Pancreas (tissue), 10 donors: Measurements from ENCODE around the gene KLB. TPM values are rescaled to one million over a fixed set of nuclear protein-coding genes. Genes with fewer than 3 reads are reported as not detected.
"Not testable (repeated sequence)": the region's sequence is repeated elsewhere in the genome, so short reads cannot be mapped to it uniquely, and the experiment has no call there.

Source experiments
- ATAC-seq, 4 donors: fragments of 200-7000 bp; cut with Tn5 transposase; one replicate each; pipeline versions ENCODE4 v1.8.0 to v1.9.1; 2020; ENCODE audit warnings: mild to moderate bottlenecking in 4 of 4, moderate library complexity in 4 of 4
- DNase-seq, 6 donors: peaks; one replicate each; pipeline ENCODE4 v3.0.0-alpha.2; 2020
- FAIRE-seq: peaks from 2 replicates; lab custom pipeline; 2012; peaks lifted over from hg19 to GRCh38; lab: Jason Lieb, UNC
- H3K27ac ChIP-seq, 4 donors: fragments of 200-600 bp; sonication (generic); 1 replicate in 3 of 4; 2 replicates in 1 of 4; pipeline versions ENCODE4 v1.5.0 to v1.8.0; 2020
- H3K27me3 ChIP-seq, 4 donors: fragments of 200-600 bp; one replicate each; pipeline ENCODE4 v1.8.0; 2021
- H3K36me3 ChIP-seq, 3 donors: fragments of 200-600 bp; sonication (generic) in 1 of 3; one replicate each; pipeline versions ENCODE4 v1.5.0 to v1.8.0; 2020 to 2021
- H3K4me1 ChIP-seq, 3 donors: fragments of 200-600 bp; one replicate each; pipeline ENCODE4 v1.8.0; 2021
- H3K4me3 ChIP-seq, 4 donors: fragments of 200-600 bp; sonication (generic) in 2 of 4; one replicate each; pipeline versions ENCODE4 v1.5.0 to v1.8.0; 2020 to 2021
- H3K9me3 ChIP-seq, 4 donors: fragments of 200-600 bp; one replicate each; pipeline ENCODE4 v1.8.0; 2021
- CTCF ChIP-seq, 4 donors: fragments of 200-600 bp; sonication (generic) in 3 of 4; IDR thresholded peaks; one replicate each; pipeline versions ENCODE4 v1.5.0 to v1.8.0; 2021; ENCODE audit warnings: antibody characterized with exemption in 4 of 4
- WGBS, 2 donors: extraction: QIAGEN DNeasy Blood & Tissue Kit; methylation state at CpG; one replicate each; pipeline ENCODE4 v1.1.7; 2013; 5-methylcytosine and 5-hydroxymethylcytosine counted together
- intact Hi-C, 3 donors: fragments of 100-400 bp; cut with DNase I; formaldehyde crosslinking; loops; one replicate each; pipeline versions ENCODE4 v1.11.1 to v1.14.2; 2022
- polyA plus RNA-seq, 2 donors: library from polyadenylated mRNA; stranded (reverse); fragments of 200-250 nt; gene quantifications; one replicate each; pipeline ENCODE4 v1.2.3, GENCODE V29; 2013
- total RNA-seq, 6 donors: library from RNA; stranded (reverse); fragmentation: NEBNext Ultra II Directional in 4 of 6; extraction: Animal tissue kit (Norgen Biotek cat#: 25700) in 4 of 6; gene quantifications; one replicate each; pipeline versions ENCODE4 v1.2.1 to v1.2.4, GENCODE V29; 2021 to 2023
- donor health status: healthy with polysubstance abuse.
- donor health status: DM: no; HTN: no; CAD: no; lungs with moderate emphysema.
- donor health status: DM: no; HTN: no; CAD: no.
- donor health status: control.
- donor health status: control.
- donor health status: Bipolar disorder and iron deficiency.
- donor health status: DM: yes; HTN: yes; CAD: no.
- donor health status: DM: no; HTN: no; CAD: no.
- donor health status: DM: no; HTN: no; CAD: no.
- donor health status: DM: yes; HTN: yes; CAD: no.

The KLB gene
- total and polyA plus RNA-seq, 8 donors: 0.94 to 4.6 (median 2.1) TPM

GRCh38 chr4:39394706-39395105, 12.0 kb upstream of the KLB start:
- ATAC-seq: no peak
- intact Hi-C loops: no loop called here
- FAIRE-seq: no peak
- H3K27me3 ChIP-seq: no peaks in the 10 kb centered on the region
- no peaks in the 10 kb centered on the region for H3K4me1 ChIP-seq
- TF ChIP-seq CTCF (IDR thresholded peaks at IDR 0.05): no peak
- no peak overlapping the region for H3K4me3 ChIP-seq
- 87 to 90% methylated on average over 3 of the region's 3 CpGs for WGBS, 2 donors
- DNase-seq: no peak
- no peaks in the 10 kb centered on the region for H3K36me3 ChIP-seq
- H3K9me3 ChIP-seq: no peaks in the 10 kb centered on the region
- no peak overlapping the region for H3K27ac ChIP-seq

GRCh38 chr4:39401640-39402039, 5.1 kb upstream of the KLB start:
- H3K4me1 ChIP-seq, FAIRE-seq, H3K27ac ChIP-seq, H3K27me3 ChIP-seq, intact Hi-C loops, H3K9me3 ChIP-seq, ATAC-seq, DNase-seq, H3K36me3 ChIP-seq, H3K4me3 ChIP-seq: not testable (repeated sequence)
- WGBS, 2 donors: 73 to 77% methylated on average over 6 of the region's 6 CpGs

- DNase-seq (peak in 1 of 6 donors; percentile 38), FAIRE-seq (no peak), ATAC-seq (peak; percentile 68 to 79 (median 73))
- Histone ChIP-seq H3K36me3 (no peaks in the 10 kb centered on the region), H3K9me3 (no peaks in the 10 kb centered on the region), H3K27ac (peak overlapping the region in 2 of 4 donors; percentile 70 to 82), H3K27me3 (no peaks in the 10 kb centered on the region), H3K4me1 (peaks cover 3 to 4% (median 3%) of the 10 kb centered on the region in 3 donors), H3K4me3 (peak overlapping the region in 3 of 4 donors; percentile 1 to 38 (median 22))
- intact Hi-C loops: no loop called here
- TF ChIP-seq CTCF (IDR thresholded peaks at IDR 0.05): no peak
- 20 to 30% methylated on average over 1 of the region's 1 CpG for WGBS, 2 donors
These were observed 805 bp downstream of the KLB start for GRCh38 chr4:39407584-39407885.

- Histone ChIP-seq H3K4me3 (peak overlapping the region in 2 of 4 donors; percentile 29 to 38), H3K27me3 (no peaks in the 10 kb centered on the region), H3K27ac (peak overlapping the region; percentile 2 to 82 (median 54)), H3K4me1 (peaks cover 4 to 11% (median 6%) of the 10 kb centered on the region in 3 donors), H3K9me3 (no peaks in the 10 kb centered on the region), H3K36me3 (no peaks in the 10 kb centered on the region)
- FAIRE-seq (no peak), ATAC-seq (peak in 3 of 4 donors; percentile 10 to 21 (median 14)), DNase-seq (no peak)
- intact Hi-C loops: no loop called here
- 33% methylated on average over 5 of the region's 5 CpGs for WGBS, 2 donors
- TF ChIP-seq CTCF (IDR thresholded peaks at IDR 0.05): peak in 1 of 4 donors; percentile 12
These were observed 3.7 kb downstream of the KLB start for GRCh38 chr4:39410415-39410814.

GRCh38 chr4:39411561-39411960, 4.8 kb downstream of the KLB start:
- H3K9me3 ChIP-seq, ATAC-seq, H3K4me1 ChIP-seq, H3K27me3 ChIP-seq, DNase-seq, H3K36me3 ChIP-seq, FAIRE-seq, intact Hi-C loops, H3K4me3 ChIP-seq: not testable (repeated sequence)
- peak overlapping the region in 2 of 4 donors; percentile 70 to 82 for H3K27ac ChIP-seq
- whole genome bisulfite sequencing, 2 donors: 69 to 89% methylated on average over 8 of the region's 8 CpGs

GRCh38 chr4:39415678-39416283, 9.1 kb downstream of the KLB start:
- TF ChIP-seq CTCF (IDR thresholded peaks at IDR 0.05): no peak
- no peak for DNase-seq
- peak; percentile 5 to 35 (median 22) for ATAC-seq
- H3K36me3 ChIP-seq: no peaks in the 10 kb centered on the region
- intact Hi-C loops: no loop called here
- no peaks in the 10 kb centered on the region for H3K27me3 ChIP-seq
- no peak overlapping the region for H3K4me3 ChIP-seq
- H3K27ac ChIP-seq: peak overlapping the region in 2 of 4 donors; percentile 57 to 69
- H3K4me1 ChIP-seq: peaks cover 3 to 22% (median 14%) of the 10 kb centered on the region in 3 donors
- H3K9me3 ChIP-seq: no peaks in the 10 kb centered on the region
- FAIRE-seq: no peak
- WGBS, 2 donors: 26 to 31% methylated on average over 2 of the region's 2 CpGs
